Dedifferentiated amniotic fluid mesenchymal stem cell (primary cell): ENCODE data around the gene PRSS56.

Experiments used
- DNase-seq: peaks from one replicate; pipeline ENCODE4 v3.0.0-alpha.2; 2016; ENCODE audit errors: extremely low spot score

Gene PRSS56

DNA sequence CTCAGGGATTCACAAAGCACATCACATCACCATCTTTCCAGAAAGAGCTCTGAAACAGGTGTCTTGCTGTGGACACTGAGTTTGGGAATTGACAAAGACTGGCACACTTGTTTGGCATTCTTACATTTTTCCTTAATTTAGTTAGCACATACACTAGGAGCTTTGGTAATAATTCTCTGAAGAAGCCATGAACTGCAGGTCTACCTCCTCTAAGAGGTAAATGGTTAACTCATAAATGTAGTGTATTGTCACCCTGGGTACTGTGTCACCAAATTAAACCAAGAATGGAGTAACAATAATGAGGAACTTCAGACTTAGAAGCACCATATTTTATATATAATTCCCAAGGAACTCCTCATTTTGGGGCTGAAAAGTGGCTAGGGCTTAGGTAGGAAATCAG lies 52.9 kb downstream of the PRSS56 start:
- DNase-seq = no peak

GRCh38 chr2:232573771-232574435 lies 53.7 kb downstream of the PRSS56 start:
- DNase-seq = no peak

- peak; percentile 82 for DNase-seq
Measured at GRCh38 chr2:232574674-232575403, 54.7 kb downstream of the PRSS56 start.
